ENCODE results near the gene DHX34.

DHX34 gene

GRCh38 chr19:47418692-47419029 is 69.5 kb downstream of the DHX34 start:
- DNase-seq = no peak

GRCh38 chr19:47419030-47419783 is 70.1 kb downstream of the DHX34 start, which contains the start of gene MEIS3:
Gene MEIS3 (minus strand): TSS chr19:47419527. CDS start chr19:47419081, 446 bp downstream.
- DNase-seq = no peak

- DNase-seq = no peak
These were observed 70.7 kb downstream of the DHX34 start for GRCh38 chr19:47419789-47420188.

- no peak for DNase-seq
These were observed 72.2 kb downstream of the DHX34 start for GRCh38 chr19:47421244-47421786.

- no peak for DNase-seq
These were observed 72.8 kb downstream of the DHX34 start for GRCh38 chr19:47421844-47422395.

GRCh38 chr19:47422417-47423163 is 73.5 kb downstream of the DHX34 start:
- DNase-seq = no peak

- DNase-seq = no peak
These were observed 74.2 kb downstream of the DHX34 start for GRCh38 chr19:47423203-47423882.

GRCh38 chr19:47427241-47428176 is 78.4 kb downstream of the DHX34 start:
- peak; percentile 64 to 72 for DNase-seq

GRCh38 chr19:47428177-47428894 is 79.2 kb downstream of the DHX34 start:
- DNase-seq = peak; percentile 89 to 90

- no peak for DNase-seq
These were observed 80.2 kb downstream of the DHX34 start for GRCh38 chr19:47429140-47429793.

GRCh38 chr19:47430041-47430802 is 81.1 kb downstream of the DHX34 start:
- peak; percentile 16 to 24 for DNase-seq

GRCh38 chr19:47432091-47432490 is 83.0 kb downstream of the DHX34 start:
- DNase-seq = no peak

Measured in CD4-positive, alpha-beta T cell treated with Interleukin-1 beta for 1 hour (primary cell).